DMS114 treated with DMSO at 0.1 percent for 48 hours (cell line): ENCODE results near the gene OR52B6.
"Not testable (repeated sequence)": the region's sequence is repeated elsewhere in the genome, so short reads cannot be mapped to it uniquely, and the experiment has no call there.

ENCODE experiments used
- DNase-seq: peaks from one replicate; lab custom pipeline; 2025; ENCODE audit not compliant: unreplicated experiment; lab: John Stamatoyannopoulos, UW

OR52B6 gene, protein sequence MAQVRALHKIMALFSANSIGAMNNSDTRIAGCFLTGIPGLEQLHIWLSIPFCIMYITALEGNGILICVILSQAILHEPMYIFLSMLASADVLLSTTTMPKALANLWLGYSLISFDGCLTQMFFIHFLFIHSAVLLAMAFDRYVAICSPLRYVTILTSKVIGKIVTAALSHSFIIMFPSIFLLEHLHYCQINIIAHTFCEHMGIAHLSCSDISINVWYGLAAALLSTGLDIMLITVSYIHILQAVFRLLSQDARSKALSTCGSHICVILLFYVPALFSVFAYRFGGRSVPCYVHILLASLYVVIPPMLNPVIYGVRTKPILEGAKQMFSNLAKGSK

DNA sequence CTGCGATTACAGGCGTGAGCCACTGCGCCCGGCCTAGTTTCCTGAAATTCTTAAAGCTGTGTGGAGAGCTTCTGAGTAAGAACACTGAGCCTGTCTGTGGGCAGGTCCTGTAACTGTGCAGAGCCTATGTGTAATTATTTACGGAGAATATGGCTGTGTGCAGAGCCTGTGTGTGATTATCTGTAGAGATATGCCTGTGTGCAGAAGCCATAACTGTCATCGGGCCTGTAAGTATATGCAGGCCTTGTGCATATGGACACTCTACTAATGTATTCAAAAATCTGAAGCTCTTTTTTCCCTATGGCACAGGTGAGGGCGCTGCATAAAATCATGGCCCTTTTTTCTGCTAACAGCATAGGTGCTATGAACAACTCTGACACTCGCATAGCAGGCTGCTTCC lies at the start of gene OR52B6:
Gene OR52B6, plus strand, starts transcription at position 301 of the 400 bp plus-strand sequence. Its CDS starts 0 bp downstream, at position 301.
- DNase-seq, result no peak

DNA sequence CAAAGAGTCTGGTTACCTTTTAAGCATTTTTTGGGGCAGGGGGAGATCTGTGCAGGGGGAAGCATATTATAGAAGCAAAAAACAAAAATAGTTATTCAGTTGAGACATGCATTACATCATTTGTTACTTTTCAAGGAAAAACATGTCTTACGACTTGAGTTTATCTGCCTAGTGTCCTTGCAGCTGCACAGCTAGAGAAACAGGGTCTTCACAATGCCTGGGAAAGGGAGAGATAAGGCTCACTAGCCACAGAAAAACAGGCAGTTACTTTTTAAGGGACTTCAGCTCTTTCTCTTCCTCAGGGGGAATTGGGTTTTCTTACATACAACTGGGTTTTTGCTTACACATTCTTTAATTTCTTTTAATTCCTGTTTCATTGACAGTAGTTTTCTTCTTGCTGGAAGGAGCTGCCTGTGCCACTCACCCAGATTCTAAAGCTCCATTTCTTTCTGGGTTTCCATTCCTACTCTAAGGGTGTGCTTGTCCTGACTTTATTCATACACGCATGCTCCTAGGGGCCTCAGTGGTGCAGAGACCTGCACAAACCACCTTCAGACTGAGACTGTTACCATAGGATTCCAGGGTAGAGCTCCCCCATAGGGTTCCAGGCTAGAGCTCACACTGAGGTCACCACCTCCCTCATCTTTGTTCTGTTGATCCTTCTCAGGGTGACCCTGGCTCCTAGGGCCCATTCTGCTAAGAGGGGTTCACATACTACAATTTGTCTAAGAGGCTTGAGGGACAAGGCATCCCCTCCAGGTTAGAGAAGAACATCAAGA lies 49.4 kb upstream of the OR52B6 start:
- no peak for DNase-seq

DNA sequence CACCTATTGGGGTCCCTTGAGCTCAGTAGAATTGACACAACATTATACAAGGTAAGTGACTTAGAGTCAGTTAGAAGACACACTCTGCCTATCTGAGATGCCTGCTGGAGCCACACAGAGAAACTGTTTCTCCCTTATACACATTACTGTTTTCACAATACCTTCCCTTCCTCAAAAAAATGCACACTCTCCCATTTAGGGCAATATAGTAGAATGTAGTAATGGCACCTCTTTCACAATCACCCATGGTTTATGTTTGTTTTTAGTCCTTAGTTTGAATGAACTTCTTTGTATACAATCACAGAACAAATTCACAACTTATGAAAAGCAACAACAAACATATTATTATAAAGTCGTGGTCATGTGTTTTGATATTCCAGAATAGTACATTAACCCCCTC lies 46.6 kb upstream of the OR52B6 start:
- DNase-seq, result no peak

DNA sequence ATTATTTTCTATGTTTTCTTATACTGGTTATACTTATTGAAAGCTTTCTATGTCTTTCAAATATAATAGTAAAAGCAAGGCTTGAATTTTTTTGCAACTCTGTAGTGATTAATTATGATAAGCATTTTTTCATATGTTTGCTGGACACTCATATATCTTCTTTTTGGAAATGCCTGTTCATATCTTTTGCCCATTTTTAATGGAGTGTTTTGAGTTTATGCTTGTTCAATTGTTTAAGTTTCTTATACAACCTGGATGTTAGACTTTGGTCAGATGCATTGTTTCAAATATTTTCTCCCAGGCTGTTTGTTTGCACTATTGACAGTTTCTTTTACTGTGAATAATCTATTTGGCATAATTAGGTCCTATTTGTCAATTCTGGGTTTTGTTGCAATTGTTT lies 44.2 kb upstream of the OR52B6 start:
- no peak for DNase-seq

DNA sequence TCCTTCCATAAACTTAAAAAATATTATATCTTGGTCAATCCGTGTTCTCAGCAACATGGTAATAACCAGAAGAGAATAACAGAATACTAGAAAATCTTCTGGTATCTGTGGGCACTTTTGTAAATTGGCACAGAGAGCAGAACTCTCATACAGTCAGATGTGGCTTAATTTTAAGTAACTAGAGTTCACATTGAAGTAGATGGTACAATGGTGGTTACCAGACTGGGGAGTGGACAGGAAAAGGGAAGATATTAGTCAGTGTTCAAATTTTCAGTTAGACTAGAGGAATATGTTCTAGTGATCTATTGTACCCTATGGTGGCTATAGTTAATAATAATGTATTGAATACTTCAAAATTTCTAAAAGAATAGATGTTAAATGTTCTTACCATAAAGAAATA lies 39.2 kb upstream of the OR52B6 start:
- DNase-seq, result no peak

DNA sequence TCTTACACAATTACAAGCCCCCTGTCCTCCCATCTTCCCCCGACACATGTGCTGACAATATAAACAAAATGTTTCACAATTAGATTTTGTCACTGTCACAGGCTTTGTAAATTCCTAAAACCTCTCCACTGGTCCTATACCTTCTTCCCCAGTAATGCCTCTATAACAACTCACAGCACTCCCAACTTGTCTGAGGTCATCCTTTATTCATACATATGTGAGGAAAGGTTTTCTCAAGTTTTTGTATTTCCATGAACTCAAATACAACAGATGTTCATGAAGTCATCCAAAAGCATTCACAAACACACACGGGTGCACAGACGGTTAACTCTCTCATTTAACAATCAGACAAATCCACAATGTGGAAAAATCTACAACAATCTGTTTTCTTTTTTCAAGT lies 34.2 kb upstream of the OR52B6 start:
- DNase-seq, result no peak

DNA sequence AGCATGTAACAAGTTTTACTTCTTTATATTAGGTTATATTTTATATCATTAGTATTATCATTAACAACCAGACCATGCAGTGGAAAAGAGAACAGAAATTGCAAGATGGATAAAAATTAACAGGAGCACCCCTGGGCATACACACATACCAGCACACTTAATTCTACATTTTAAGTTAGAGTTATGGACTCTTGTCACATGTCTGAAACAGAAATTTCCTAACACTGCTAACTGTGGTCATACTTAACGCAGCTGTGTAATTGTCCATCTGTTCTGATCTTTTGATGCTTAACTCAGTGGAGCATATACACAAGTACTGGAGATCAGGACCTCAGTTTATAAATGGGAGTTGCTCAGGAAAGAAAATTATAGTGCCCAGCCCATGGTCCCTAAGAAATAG lies 32.7 kb upstream of the OR52B6 start:
- DNase-seq, result no peak

DNA sequence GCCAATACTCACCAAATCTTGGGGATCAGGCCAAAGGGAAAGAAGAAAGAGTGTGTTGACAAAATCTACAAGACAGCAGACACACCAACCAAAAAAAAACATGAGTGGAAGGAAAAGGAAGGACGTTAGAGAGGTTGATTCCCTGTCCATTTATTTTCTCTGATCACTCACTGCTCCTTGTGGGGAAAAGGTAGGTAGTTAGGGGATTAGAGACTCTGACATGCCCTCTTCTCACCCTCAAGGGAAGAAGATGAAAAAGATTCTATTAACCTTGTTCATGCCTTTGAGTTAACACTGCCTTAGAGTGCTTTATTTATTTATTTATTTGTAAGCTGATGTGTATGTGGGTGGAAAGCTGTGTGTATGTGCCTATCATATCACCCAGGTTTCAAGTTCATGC lies 32.2 kb upstream of the OR52B6 start, which contains the start of gene OR52H1:
Gene OR52H1, minus strand, starts transcription at position 101 of the 400 bp plus-strand sequence. CDS start 3,035 bp downstream, outside the sequence.
- no peak for DNase-seq

DNA sequence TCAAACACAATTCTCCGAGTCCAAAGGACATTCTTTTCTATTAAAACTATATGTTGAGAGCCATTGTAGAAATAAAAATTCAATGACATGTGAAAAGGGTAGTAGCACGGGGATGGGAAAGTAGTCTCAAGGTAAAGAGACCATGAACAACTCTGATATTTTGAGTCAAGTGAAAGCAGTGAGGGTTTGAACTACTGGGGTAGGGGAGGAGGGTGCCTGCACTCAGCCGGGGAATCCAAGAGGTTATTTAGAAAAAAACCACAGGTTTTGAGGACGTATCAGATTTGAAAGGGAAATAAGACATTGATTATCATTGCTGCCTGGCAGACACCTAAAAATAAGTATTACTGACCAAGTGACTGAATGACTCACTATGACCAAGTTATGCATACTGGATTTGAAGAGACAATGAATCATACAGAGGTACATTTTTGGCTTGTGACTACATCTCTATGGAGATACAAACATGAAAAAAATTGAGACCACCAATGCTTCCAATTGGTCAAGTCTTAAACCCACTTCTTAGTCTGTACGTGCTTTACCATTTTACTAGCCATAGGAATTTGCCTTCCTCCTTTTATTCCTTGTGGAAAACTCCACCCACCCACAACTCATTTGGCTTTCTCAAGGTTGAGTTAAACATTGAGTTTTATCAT lies 30.1 kb upstream of the OR52B6 start:
- DNase-seq, result no peak

DNA sequence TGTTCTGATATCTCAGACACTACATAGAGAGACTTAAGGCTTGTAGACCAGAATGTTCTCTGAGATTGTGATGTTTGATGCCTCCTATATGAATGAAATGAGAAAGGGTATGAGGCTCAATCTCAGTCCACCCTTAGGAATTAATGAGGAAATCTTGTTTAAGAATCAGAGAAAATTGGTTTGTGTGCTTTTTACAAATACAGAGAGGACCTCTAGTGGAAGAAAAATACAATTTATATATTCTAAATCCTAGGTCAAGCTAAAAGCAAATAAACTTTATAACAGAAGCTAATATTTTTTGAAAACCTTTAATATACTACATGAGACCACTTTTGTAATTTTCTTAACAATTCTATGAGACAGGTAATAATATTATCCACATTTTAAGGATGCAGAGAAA lies 27.3 kb upstream of the OR52B6 start:
- DNase-seq, result no peak

DNA sequence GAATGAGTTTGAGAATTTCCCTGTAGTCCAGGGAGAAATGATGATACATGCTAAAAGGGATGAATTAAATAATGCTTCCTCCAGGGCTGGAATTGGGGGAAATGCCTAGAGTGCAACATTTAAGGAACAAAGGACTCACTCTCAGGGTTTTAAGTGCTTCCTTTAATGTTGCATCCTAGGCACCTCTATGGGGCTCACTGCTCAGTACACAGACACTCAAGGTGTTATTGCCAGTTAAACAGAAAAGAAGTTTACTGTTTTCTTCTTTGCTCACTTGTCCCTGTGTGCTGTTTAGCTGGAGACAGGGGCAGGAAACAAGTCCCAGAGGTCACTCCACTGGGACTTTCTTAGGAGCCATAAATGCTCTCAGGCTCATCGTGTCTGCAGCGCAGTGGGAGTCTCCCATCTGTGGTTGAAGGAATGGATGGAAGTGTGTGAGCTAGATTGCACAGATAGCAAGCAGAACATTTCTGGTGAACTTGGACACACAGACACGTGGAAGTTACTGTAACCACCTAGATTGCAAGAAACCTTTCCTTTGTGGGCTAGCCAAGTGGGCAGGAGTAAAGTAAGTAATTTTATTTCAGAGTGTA lies 24.0 kb upstream of the OR52B6 start:
- DNase-seq, result no peak

DNA sequence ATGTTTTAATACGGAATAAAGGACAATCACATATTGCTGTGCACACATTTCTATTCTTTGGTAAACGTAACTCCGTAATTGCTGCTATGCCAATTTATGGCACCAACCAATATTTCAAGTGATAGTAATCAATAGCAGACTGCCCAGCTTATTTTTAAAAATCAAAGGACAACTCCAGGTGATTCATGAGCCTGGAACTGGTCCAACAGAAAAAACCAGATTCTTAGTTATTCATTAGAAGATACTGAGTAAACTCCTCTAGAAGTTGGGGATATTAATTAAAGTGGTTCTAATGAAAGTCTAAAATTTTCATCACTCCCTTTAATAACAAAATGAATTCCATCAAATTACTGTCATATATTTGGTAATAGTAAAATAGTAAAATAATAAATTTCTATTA lies 22.9 kb upstream of the OR52B6 start:
- no peak for DNase-seq

DNA sequence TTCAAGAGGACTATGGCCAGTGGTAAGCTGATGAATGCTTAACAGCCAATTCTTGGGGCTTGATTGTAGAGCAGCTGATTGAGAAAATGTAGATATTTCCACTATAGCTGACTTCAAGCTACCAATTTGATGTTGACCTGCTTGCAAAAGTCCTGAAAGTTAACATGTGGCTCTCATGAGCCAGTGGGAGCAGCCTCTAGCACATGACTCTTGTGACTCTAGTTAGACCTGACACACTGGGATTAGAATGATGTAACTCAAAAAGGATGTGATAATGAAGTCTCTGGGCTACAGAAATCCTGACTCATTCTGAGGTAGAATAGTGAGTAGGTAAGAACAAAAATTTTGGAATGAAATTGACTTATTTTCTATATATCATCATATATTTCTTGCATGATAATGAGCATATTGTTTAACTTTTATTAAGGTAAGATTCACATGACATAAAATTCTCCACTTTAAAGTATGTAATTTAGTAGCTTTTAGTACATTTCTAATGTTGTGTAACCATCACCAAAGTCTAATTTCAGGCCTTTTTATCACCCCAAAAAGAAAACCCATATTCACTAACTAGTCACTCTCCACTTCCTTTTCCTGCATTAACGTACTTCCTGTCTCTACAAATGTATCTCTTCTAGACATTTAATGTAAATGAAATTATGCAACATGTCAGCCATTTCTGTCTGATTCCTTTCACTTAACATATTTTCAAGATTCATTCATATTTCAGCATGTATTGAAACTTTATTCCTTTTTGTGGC lies 16.2 kb upstream of the OR52B6 start:
- no peak for DNase-seq

DNA sequence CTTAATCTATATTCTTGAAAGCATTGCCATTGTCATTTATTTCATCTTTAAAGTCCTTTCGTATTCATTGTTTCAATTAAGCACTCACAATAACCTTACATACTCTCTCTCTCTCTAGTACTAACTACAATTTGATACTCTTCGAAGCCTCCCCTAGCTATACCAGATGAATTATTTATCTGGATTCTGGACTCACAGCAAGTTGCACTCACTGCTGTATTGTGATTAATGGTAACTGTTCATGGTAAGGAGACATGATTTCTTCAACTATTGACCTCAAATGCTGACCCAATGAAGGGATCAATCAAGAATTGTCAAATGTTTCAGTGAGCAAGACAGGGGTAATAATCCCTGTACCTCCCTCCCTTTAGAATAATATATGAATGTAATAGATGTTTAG lies 6.0 kb upstream of the OR52B6 start:
- DNase-seq, result no peak

DNA sequence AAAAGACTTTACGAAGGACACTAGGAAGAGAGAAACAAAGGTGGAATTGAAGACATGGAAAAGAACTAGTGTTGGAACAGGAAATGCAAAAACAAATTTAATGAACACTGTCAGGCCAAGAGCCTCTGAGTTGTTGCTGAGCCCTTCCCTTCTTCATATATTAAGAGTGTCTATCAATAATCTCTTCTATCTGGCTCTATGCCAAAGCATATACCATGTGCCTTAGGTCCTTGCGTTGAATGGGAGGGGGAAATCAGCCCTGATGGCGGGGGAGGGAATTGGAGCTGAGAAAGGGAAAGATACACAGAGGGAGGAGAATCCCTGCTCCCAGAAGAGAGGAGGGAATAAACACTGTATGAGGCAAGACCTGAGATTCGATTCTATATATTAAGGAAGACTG lies 5.5 kb upstream of the OR52B6 start:
- no peak for DNase-seq

DNA sequence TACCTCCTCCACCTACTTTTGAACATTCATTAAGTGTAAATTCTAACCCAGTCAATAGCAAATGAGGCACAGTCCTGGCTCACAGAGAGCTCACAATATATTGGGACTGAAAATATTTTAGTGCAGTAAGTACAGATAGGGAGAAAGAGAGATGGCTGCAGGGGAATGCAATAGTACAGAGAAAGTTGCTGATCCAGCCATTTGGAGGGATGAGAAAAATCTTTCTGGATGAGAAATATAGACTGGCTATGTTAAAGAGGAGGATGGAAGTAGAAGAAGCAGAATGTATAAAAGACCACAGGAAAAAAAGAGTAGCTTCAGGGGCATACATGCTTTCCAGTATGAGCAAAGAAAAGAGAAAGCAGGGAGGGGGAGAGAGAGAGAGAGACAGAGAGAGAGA lies 3.6 kb upstream of the OR52B6 start:
- no peak for DNase-seq

DNA sequence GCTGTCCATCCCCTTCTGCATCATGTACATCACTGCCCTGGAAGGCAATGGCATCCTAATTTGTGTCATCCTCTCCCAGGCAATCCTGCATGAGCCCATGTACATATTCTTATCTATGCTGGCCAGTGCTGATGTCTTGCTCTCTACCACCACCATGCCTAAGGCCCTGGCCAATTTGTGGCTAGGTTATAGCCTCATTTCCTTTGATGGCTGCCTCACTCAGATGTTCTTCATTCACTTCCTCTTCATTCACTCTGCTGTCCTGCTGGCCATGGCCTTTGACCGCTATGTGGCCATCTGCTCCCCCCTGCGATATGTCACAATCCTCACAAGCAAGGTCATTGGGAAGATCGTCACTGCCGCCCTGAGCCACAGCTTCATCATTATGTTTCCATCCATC lies 337 bp downstream of the OR52B6 start:
- DNase-seq, result no peak

DNA sequence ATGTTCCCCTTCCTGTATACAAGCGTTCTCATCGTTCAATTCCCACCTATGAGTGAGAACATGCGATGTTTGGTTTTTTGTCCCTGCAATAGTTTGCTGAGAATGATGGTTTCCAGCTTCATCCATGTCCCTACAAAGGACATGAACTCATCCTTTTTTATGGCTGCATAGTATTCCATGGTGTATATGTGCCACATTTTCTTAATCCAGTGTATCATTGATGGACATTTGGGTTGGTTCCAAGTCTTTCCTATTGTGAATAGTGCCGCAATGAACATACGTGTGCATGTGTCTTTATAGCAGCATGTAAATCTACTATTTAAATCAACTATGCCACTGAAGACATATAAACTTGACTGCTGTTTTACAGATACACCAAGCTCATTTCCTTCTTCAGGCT lies 3.8 kb downstream of the OR52B6 start:
- not testable (repeated sequence) for DNase-seq

DNA sequence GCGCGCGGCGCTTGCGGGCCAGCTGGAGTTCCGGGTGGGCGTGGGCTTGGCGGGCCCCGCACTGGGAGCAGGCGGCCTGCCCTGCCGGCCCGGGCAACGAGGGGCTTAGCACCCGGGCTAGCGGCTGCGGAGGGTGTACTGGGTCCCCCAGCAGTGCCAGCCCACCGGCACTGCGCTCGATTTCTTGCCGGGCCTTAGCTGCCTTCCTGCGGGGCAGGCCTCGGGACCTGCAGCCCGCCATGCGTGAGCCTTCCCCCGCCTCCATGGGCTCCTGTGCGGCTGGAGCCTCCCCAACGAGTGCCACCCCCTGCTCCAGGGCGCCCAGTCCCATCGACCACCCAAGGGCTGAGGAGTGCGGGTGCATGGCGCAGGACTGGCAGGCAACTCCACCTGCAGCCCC lies 9.2 kb downstream of the OR52B6 start:
- not testable (repeated sequence) for DNase-seq

DNA sequence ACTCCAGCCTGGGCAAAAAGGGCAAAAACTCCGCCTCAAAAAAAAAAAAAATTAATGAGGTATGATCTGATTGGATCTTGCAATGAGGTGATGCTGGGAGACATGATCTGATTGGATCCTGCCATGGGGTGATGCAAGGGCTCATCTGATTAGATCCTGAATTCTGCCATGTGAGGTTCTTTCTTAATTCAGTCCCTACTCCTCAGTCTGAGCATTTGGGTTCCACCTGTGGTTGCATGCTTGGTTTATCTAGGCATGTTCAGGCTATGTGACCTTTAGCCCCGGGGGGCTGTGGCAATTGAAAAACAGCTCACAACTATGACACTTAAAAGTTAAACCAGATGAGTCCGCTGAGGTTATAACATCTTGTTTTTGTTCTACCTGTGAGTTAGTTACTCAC lies 10.9 kb downstream of the OR52B6 start:
- DNase-seq, result no peak

DNA sequence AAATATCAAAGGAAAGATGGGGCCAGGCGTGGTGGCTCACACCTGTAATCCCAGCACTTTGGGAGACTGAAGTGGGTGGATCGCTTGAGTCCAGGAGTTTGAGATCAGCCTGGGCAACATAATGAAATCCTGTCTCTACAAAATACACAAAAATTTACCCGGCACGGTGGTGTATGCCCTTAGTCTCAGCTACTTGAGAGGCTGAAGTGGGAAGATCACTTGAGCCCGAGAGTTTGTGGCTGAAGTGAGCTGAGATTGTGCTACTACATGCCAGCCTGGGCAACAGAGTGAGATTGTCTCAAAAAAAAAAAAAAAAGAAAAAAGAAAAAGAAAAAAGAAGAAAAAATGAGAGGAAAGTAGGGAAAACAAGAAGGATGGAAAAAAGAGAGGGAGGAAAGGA lies 11.9 kb downstream of the OR52B6 start:
- DNase-seq, result no peak
